DND-41 (cell line): ENCODE measurements around the gene C13orf42.
A peak's percentile ranks its signal among the peaks of the same experiment; 100 is the strongest.

Source experiments
- ATAC-seq: fragments of 200-7000 bp; cut with Tn5 transposase; 3 replicates; pipeline ENCODE4 v1.9.1; 2021; ENCODE audit warnings: low read depth; ENCODE audit not compliant: insufficient read depth
- DNase-seq: peaks from one replicate; pipeline ENCODE4 v3.0.0-alpha.2; 2020
- H2AFZ ChIP-seq: 2 replicates; pipeline ENCODE4 v1.6.0; 2012; ENCODE audit warnings: low read depth, low read length
- H3K27ac ChIP-seq: 2 replicates; pipeline ENCODE4 v1.5.1; 2012; ENCODE audit warnings: low read length, inconsistent platforms
- H3K27me3 ChIP-seq: fragments of 200-600 bp; sonication (generic); 2 replicates; pipeline ENCODE4 v1.6.0; 2012; ENCODE audit warnings: low read length, mild to moderate bottlenecking, inconsistent platforms; ENCODE audit not compliant: insufficient read depth, poor library complexity
- H3K36me3 ChIP-seq: 2 replicates; pipeline ENCODE4 v1.5.1; 2012; ENCODE audit warnings: low read length, inconsistent platforms; ENCODE audit not compliant: insufficient read depth
- H3K4me1 ChIP-seq: 2 replicates; pipeline ENCODE4 v1.5.1; 2012; ENCODE audit warnings: mild to moderate bottlenecking, low read length; ENCODE audit not compliant: insufficient read depth
- H3K4me2 ChIP-seq: 2 replicates; pipeline ENCODE4 v1.6.0; 2012; ENCODE audit warnings: mild to moderate bottlenecking, moderate library complexity, low read length, inconsistent platforms; ENCODE audit not compliant: insufficient read depth
- H3K4me3 ChIP-seq, 2 experiments: fragments of 200-600 bp in 1 of 2; shearing (Covaris generic) in 1 of 2; 2 replicates each; pipeline ENCODE4 v1.5.1; 2012 to 2016; ENCODE audit warnings: inconsistent platforms in 2 of 2, low read length in 2 of 2, mild to moderate bottlenecking in 2 of 2, low read depth in 1 of 2, moderate library complexity in 1 of 2
- H3K79me2 ChIP-seq: 2 replicates; pipeline ENCODE4 v1.6.0; 2012; ENCODE audit warnings: low read length, inconsistent platforms; ENCODE audit not compliant: insufficient read depth
- H3K9ac ChIP-seq: 2 replicates; pipeline ENCODE4 v1.6.0; 2012; ENCODE audit warnings: low read depth, mild to moderate bottlenecking, inconsistent platforms, low read length, moderate library complexity
- H3K9me3 ChIP-seq: 2 replicates; pipeline ENCODE4 v1.5.1; 2012; ENCODE audit warnings: low read length, moderate library complexity, mild to moderate bottlenecking, inconsistent platforms; ENCODE audit not compliant: insufficient read depth, severe bottlenecking
- H4K20me1 ChIP-seq: 2 replicates; pipeline ENCODE4 v1.6.0; 2012; ENCODE audit warnings: low read length; ENCODE audit not compliant: insufficient read depth
- EZH2 ChIP-seq: IDR thresholded peaks from 3 replicates; pipeline ENCODE4 v1.6.1; 2012; ENCODE audit warnings: borderline replicate concordance, low read depth, mild to moderate bottlenecking, moderate library complexity, low read length, inconsistent platforms; ENCODE audit not compliant: severe bottlenecking
- TF ChIP-seq, protein P1 (sequence below): IDR thresholded peaks from 2 replicates; pipeline ENCODE4 v1.5.1; 2012; ENCODE audit warnings: borderline replicate concordance, low read length, moderate library complexity, mild to moderate bottlenecking; ENCODE audit not compliant: poor library complexity, severe bottlenecking; ENCODE audit errors: extremely low read depth

C13orf42 gene

DNA sequence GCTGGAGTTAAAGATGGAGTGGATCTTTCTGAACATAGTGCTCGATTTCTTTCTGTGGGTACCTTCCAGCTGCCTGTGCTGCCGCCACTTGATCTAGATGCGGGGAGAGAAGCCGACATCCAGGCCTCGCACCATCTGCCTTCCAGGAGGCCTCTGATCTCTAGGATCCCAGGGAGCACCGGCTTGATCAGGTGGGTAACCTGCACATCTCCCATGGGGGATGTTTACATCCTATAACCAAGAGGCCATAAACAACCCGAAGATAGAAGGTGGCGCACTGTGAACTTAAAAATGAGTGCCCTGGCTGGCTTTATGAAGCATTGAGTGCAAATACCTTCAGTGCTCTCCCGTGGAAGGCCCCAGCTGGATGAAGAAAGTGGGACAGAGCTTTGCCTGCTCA is at the start of gene C13orf42:
Gene C13orf42, minus strand, starts transcription at position 101 of the 400 bp plus-strand sequence. Its CDS starts 65 bp downstream, at position 36.
- Histone ChIP-seq H3K9me3 (no peaks in the 10 kb centered on the region), H3K4me2 (no peak within 1 kb of the TSS), H3K27ac (no peak within 1 kb of the TSS), H3K9ac (no peak within 1 kb of the TSS), H3K27me3 (peaks cover 9% of the 10 kb centered on the region), H4K20me1 (no peaks in the 10 kb centered on the region), H2AFZ (no peak within 1 kb of the TSS), H3K4me3 (no peak within 1 kb of the TSS), H3K36me3 (no peaks in the 10 kb centered on the region), H3K4me1 (no peaks in the 10 kb centered on the region), H3K79me2 (no peaks in the 10 kb centered on the region)
- TF ChIP-seq, protein P1, sequence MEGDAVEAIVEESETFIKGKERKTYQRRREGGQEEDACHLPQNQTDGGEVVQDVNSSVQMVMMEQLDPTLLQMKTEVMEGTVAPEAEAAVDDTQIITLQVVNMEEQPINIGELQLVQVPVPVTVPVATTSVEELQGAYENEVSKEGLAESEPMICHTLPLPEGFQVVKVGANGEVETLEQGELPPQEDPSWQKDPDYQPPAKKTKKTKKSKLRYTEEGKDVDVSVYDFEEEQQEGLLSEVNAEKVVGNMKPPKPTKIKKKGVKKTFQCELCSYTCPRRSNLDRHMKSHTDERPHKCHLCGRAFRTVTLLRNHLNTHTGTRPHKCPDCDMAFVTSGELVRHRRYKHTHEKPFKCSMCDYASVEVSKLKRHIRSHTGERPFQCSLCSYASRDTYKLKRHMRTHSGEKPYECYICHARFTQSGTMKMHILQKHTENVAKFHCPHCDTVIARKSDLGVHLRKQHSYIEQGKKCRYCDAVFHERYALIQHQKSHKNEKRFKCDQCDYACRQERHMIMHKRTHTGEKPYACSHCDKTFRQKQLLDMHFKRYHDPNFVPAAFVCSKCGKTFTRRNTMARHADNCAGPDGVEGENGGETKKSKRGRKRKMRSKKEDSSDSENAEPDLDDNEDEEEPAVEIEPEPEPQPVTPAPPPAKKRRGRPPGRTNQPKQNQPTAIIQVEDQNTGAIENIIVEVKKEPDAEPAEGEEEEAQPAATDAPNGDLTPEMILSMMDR = no peak
- TF ChIP-seq EZH2 = no peak
- DNase-seq (no peak), ATAC-seq (no peak)

DNA sequence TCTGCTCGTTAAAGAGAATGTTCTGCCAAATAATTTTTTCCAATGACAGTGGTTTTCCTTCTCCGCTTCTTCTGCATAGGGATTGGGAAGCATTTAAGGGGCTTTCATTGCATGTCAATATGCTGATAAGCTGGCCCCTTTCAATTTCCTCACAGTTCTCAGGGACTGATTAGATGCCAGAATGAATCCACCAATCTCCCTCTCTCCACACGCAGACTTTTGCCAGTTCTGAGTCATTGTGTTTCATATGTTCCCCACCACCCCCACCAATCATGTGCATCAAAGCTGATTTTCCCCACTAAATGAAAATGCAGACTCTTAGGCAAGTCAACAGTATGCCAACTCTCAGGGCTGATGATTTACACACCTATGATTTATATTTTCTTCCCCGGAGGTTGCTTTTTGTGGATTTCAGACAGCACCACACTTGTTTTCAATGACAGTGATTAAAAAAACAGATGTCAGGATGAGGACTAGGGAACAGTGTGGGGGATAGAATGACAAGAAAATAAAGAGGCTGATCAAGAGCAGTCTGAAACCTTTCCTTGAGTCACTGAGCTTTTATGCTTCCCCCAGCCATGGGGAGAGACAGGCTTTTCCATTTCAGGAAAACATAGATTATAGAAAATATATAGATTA is 47.9 kb upstream of the C13orf42 start:
- no peaks in the 10 kb centered on the region for H4K20me1 ChIP-seq
- H3K9ac ChIP-seq = no peak overlapping the region
- H2AFZ ChIP-seq = no peak overlapping the region
- no peaks in the 10 kb centered on the region for H3K4me1 ChIP-seq
- TF ChIP-seq, protein P1 = no peak
- no peak for TF ChIP-seq EZH2
- H3K4me3 ChIP-seq = no peak overlapping the region
- no peak overlapping the region for H3K27ac ChIP-seq
- DNase-seq (no peak), ATAC-seq (no peak)
- no peaks in the 10 kb centered on the region for H3K36me3 ChIP-seq
- no peaks in the 10 kb centered on the region for H3K9me3 ChIP-seq
- H3K27me3 ChIP-seq = no peaks in the 10 kb centered on the region
- H3K4me2 ChIP-seq = no peak overlapping the region
- no peaks in the 10 kb centered on the region for H3K79me2 ChIP-seq

DNA sequence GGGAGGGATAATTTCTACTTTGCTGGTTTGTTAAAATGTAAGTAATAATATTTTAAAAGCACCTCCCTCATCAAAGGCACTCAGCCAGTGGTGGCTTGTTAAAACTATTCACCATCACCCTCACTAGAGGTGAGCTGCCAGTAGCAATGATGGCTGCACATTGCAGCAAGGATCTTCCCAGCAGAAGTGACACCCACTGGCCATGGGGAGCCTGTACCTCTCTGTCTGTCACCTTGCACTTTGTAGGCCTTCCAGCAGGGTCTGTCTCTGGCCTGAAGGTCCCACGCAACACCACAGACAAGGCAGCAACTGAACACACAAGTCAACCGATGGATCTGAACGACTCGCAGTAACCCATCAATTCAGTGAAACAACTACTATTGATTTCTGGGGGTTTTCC is 47.3 kb upstream of the C13orf42 start:
- Histone ChIP-seq H3K36me3 (no peaks in the 10 kb centered on the region), H4K20me1 (no peaks in the 10 kb centered on the region), H3K4me3 (no peak overlapping the region), H3K27me3 (no peaks in the 10 kb centered on the region), H3K9me3 (no peaks in the 10 kb centered on the region), H3K4me1 (no peaks in the 10 kb centered on the region), H3K9ac (no peak overlapping the region), H3K27ac (no peak overlapping the region), H3K79me2 (no peaks in the 10 kb centered on the region), H2AFZ (no peak overlapping the region), H3K4me2 (no peak overlapping the region)
- TF ChIP-seq, protein P1 = peak; percentile 22
- TF ChIP-seq EZH2 = no peak
- DNase-seq = no peak
- no peak for ATAC-seq

DNA sequence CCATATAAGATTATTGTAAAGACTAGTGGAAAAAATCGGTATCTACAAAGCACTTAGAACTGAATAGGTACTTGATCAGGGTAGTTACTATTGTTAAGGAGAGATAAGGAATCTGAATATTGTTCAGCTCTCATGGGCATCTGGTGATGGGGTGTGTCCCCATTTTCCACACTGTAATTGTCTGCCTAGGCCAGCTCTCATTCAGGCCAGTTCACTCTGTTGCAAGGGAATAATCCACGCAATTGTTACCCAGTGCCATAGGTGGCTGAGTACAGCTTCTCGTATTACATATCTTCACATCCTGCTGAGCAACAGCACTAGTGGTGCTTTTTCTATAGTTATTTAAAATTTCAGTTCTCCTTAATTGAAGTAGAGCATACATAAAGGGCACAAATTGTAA is 45.6 kb upstream of the C13orf42 start:
- Histone ChIP-seq H3K4me1 (no peaks in the 10 kb centered on the region), H3K4me3 (no peak overlapping the region), H3K36me3 (no peaks in the 10 kb centered on the region), H3K9ac (no peak overlapping the region), H3K4me2 (no peak overlapping the region), H3K27me3 (no peaks in the 10 kb centered on the region), H4K20me1 (no peaks in the 10 kb centered on the region), H3K27ac (no peak overlapping the region), H2AFZ (no peak overlapping the region), H3K9me3 (no peaks in the 10 kb centered on the region), H3K79me2 (no peaks in the 10 kb centered on the region)
- TF ChIP-seq, protein P1 = no peak
- no peak for TF ChIP-seq EZH2
- no peak for DNase-seq
- ATAC-seq = no peak
